Measurements from ENCODE around the gene ING2.
"Not testable (repeated sequence)": the region's sequence is repeated elsewhere in the genome, so short reads cannot be mapped to it uniquely, and the experiment has no call there.

ING2 gene

GRCh38 chr4:183504930-183505610, at the start of gene ING2:
TSS of gene ING2 (plus strand) at chr4:183505058. CDS start at chr4:183505196, 138 bp downstream.
- DNase-seq: no peak

DNA sequence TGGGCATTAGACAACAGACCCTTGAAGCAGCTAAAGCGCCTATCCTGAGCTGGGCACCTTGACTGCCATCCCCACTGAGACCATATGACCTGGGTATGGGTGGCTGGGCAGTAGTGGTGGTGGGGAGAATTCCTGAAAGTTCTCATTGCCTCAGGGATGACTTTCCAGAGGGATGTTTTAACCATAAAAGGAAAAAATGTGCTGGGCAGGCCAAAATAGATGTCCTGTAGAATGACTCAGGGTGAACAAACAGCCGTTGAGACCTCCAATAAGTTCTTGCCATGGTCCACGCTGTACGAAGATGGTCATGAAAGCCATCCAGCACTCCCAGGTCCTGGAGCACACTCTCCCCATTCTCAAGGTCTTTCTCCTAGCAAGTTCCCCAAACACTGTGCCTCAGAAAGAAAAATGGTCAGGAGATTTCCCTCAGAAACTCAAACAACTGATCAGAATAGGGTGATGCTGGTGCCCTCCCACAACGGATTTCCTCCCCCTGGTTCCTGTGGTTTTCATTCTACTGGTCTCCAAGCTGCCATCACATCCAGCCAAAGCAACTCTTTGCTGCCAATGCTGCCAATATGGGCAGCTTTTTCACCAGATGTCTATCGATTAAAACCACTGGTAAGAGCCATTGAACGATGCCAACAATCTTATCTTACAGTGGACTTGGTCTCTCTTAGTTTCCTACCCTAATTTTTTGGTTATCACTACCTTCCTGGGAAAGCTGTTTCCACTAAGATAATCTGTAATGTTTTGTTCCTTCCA, 49.2 kb upstream of the ING2 start:
- no peak for DNase-seq

- DNase-seq: no peak
Measured at GRCh38 chr4:183458005-183458404, 46.9 kb upstream of the ING2 start.

GRCh38 chr4:183463903-183464619, 40.8 kb upstream of the ING2 start:
- not testable (repeated sequence) for DNase-seq

GRCh38 chr4:183465879-183466278, 39.0 kb upstream of the ING2 start:
- DNase-seq: not testable (repeated sequence)

- no peak for DNase-seq
Measured at GRCh38 chr4:183467246-183467645, 37.6 kb upstream of the ING2 start.

DNA sequence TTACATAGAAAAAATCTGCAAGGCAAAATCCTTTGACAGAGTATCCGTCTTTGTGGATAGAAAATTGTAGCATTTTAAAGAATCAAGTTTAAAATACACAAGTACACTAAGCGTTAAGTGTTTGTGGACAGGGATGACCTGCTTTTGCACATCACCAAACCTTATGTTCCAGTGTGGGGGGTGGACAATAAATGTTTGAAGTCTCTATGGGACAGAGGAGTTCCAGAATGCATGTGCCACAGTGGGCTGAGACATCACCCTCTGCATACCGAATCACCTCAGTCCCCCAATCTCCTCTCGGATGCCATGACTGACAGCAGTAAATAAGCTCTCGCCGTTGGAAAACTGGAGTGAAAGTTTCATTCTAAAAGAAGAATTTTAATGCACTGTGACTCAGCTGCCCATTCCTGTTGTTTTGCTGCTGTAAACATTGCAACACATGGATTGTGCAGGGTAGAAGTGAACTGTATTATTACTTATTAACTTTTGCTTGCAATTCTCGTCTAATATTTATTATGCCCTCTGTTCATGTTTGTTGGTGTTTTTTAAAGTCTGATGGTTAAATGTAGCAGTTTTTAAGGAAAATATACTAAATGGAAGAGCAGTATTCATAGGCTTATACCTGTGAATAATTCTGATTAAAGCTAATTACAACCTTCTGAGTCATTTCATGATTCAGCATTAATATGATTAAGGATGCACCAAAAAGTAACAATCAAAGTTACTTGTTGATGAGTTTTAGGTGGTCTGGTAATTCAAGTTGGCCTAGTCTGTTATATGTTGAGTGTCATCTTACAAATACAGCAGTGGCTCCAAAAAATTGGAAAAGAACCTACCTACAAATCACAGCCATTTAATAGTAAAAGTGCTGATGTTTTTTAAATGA, 36.4 kb upstream of the ING2 start:
- DNase-seq: no peak

GRCh38 chr4:183469285-183469684, 35.6 kb upstream of the ING2 start:
- no peak for DNase-seq

GRCh38 chr4:183469936-183470335, 34.9 kb upstream of the ING2 start:
- no peak for DNase-seq

DNA sequence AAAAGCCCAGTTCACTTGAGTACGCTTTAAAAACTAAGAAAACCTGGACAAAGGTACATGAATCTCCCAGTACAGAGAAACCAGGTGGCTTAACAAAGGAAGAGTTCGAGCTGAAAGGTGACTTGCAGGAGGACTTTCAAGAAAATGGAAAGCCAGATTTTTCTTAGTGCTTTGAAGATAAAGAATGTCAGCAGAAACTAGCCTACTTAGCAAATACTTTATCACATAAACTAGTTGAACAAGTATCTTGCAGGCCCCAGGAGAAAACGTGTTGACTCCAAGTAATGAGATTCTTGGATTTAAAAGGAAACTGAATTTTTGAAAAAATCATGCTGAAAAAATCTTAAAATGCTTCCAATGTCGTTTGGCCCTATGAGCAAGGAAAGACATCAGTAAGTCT, 34.0 kb upstream of the ING2 start:
- DNase-seq: no peak

GRCh38 chr4:183471946-183472708, 32.7 kb upstream of the ING2 start:
- DNase-seq: peak; percentile 82

GRCh38 chr4:183478123-183478522, 26.7 kb upstream of the ING2 start:
- DNase-seq: no peak

- DNase-seq: no peak
Measured at GRCh38 chr4:183478926-183479325, 25.9 kb upstream of the ING2 start.

DNA sequence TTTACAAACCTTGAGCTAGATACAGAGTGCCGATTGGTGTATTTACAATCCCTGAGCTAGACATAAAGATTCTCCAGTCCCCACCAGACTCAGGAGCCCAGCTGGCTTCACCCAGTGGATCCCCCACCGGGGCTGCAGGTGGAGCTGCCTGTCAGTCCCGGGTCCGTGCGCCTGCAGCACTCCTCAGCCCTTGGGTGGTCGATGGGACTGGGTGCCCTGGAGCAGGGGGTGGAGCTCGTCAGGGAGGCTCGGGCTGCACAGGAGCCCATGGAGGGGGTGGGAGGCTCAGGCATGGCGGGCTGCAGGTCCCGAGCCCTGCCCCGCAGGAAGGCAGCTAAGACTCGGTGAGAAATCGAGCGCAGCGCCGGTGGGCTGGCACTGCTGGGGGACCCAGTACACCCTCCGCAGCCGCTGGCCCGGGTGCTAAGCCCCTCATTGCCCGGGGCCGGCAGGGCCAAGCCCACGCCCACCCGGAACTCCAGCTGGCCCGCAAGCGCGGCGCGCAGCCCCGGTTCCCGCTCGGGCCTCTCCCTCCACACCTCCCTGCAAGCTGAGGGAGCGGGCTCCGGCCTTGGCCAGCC, 22.3 kb upstream of the ING2 start:
- not testable (repeated sequence) for DNase-seq

- no peak for DNase-seq
Measured at GRCh38 chr4:183483997-183484396, 20.9 kb upstream of the ING2 start.

DNA sequence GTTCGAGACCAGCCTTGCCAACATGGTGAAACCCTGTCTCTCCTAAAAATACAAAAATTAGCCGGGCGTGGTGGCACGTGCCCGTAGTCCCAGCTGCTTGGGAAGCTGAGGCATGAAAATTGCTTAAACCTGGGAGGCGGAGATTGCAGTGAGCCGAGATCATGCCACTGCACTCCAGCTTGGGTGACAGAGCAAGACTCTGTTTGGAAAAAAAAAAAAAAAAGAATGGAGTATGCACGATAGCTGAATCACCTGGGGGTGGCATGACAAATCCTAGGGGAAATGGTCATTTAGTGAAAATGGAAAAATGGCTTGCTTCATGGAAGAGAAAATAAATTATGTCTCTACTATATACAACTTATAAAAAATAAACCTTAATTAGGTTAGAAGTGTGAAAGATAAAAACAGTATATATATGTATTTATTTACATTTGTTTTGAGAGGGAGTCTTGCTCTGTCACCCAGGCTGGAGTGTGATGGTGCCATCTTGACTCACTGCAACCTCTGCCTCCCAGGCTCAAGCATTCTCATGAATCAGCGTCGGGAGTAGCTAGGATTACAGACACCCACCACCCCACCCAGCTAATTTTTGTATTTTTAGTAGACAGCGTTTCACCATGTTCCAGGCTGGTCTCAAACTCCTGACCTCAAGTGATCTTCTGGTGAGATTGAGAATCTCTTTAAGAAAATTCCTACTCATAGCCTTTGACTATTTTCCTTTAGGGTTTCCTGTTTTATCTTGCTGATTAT, 19.3 kb upstream of the ING2 start:
- no peak for DNase-seq

GRCh38 chr4:183492791-183493222, 12.1 kb upstream of the ING2 start:
- no peak for DNase-seq

DNA sequence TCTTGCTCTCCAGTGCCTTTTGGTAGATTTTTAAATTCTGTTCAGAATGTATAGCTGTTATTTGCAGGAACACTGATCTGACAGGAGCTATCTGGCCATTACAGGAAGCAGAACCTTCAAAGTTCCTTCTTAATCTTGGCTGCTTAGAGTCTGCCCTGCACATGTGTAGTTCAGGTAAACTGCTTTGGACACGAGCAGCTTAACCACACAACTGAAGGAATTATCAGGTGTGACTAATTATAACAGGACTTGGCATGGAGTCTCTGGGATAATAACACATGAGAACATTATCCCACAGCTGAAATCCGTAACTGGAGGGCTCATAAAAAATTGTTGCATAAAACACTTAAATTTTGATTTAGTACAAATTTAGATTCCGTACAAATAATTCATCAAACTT, 11.6 kb upstream of the ING2 start:
- no peak for DNase-seq

DNA sequence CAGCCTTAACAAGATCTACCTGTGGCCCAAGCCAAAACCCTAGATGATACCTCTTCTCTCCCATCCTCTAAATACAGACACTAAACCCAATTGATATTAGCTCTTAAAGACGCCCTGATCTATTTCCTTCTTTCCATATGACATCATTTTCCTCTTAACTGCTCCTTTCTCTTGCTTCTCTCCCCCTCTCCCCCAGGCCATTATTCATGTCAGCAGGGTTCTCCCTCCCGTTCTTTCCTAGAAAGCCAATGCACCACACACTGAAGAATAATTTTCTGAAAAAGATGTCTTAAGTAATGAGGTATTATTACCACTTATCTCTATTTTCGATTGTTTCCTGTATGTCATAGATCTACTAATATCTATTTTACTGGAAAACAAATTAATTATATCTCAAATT, 9.7 kb upstream of the ING2 start:
- DNase-seq: no peak

GRCh38 chr4:183499389-183499788, 5.5 kb upstream of the ING2 start:
- DNase-seq: no peak

GRCh38 chr4:183499801-183500200, 5.1 kb upstream of the ING2 start:
- no peak for DNase-seq

All from activated naive CD4-positive, alpha-beta T cell treated with Interleukin-2 at 50 U/mL for 16 hours (primary cell).